Right lobe of liver (tissue), 6 donors: ENCODE measurements around the gene CACNA2D4. TPM values are rescaled to one million over a fixed set of nuclear protein-coding genes. Genes with fewer than 3 reads are reported as not detected.

ENCODE experiments used
- ATAC-seq, 4 donors: fragments of 200-7000 bp; cut with Tn5 transposase; one replicate each; pipeline ENCODE4 v1.9.1; 2020; ENCODE audit warnings: mild to moderate bottlenecking in 4 of 4, moderate library complexity in 4 of 4
- DNase-seq, 3 donors: peaks; one replicate each; pipeline ENCODE4 v3.0.0-alpha.2; 2020
- H3K27ac ChIP-seq, 3 donors: fragments of 200-600 bp; one replicate each; pipeline ENCODE4 v1.8.0; 2022
- H3K27me3 ChIP-seq, 2 donors: fragments of 200-600 bp; one replicate each; pipeline ENCODE4 v1.8.0; 2022
- H3K36me3 ChIP-seq, 4 donors: fragments of 200-600 bp; sonication (generic) in 1 of 4; one replicate each; pipeline versions ENCODE4 v1.5.1 to v1.8.0; 2017 to 2022; ENCODE audit warnings: control low read depth in 1 of 4
- H3K4me1 ChIP-seq, 4 donors: fragments of 200-600 bp; sonication (generic) in 1 of 4; one replicate each; pipeline versions ENCODE4 v1.5.1 to v1.8.0; 2017 to 2022; ENCODE audit warnings: control low read depth in 1 of 4
- H3K4me3 ChIP-seq, 3 donors: fragments of 200-600 bp; one replicate each; pipeline ENCODE4 v1.8.0; 2022
- H3K9me3 ChIP-seq, 4 donors: fragments of 200-600 bp; sonication (generic) in 1 of 4; one replicate each; pipeline versions ENCODE4 v1.5.1 to v1.8.0; 2017 to 2022; ENCODE audit warnings: control low read depth in 1 of 4
- POLR2A ChIP-seq: fragments of 450-650 bp; IDR thresholded peaks from one replicate; pipeline ENCODE4 v1.6.1; 2017; ENCODE audit warnings: antibody characterized with exemption, mild to moderate bottlenecking
- WGBS: methylation state at CpG from one replicate; pipeline ENCODE4 v1.1.6; 2018; ENCODE audit warnings: low coverage, low lambda C conversion rate; ENCODE audit not compliant: insufficient coverage; ENCODE audit errors: missing lambda C conversion rate; 5-methylcytosine and 5-hydroxymethylcytosine counted together
- intact Hi-C, 2 donors: fragments of 100-400 bp; cut with DNase I; formaldehyde crosslinking; loops; one replicate each; pipeline versions ENCODE4 v1.11.2 to v1.14.1; 2022
- total RNA-seq, 6 experiments: library from RNA; depleted of rRNA in 2 of 6; stranded (reverse); fragments of >200 nt in 2 of 6; fragmentation: NEBNext Ultra II Directional in 3 of 6; extraction: Animal tissue kit (Norgen Biotek cat#: 25700) in 3 of 6; gene quantifications; one replicate each; pipeline versions ENCODE4 v1.1.0 to v1.2.4, GENCODE V29; 2016 to 2023
- TF ChIP-seq, protein P1 (sequence below), 4 donors: fragments of 200-600 bp in 3 of 4; fragments of 450-650 bp in 1 of 4; IDR thresholded peaks; one replicate each; pipeline versions ENCODE4 v1.5.1 to v1.8.0; 2016 to 2022; ENCODE audit warnings: antibody characterized with exemption in 4 of 4, mild to moderate bottlenecking in 2 of 4
- donor health status: DM: no; HTN: yes; CAD: no.
- donor health status: DM: no; HTN: no; CAD: no.
- donor health status: DM: no; HTN: no; CAD: no.
- donor health status: DM: no; HTN: yes; CAD: no.
- donor health status: DM: no; HTN: yes; CAD: no.

CACNA2D4 gene
- total RNA-seq, 6 experiments from 2014 or later, result 0.87 to 1.9 (median 0.96) TPM

DNA sequence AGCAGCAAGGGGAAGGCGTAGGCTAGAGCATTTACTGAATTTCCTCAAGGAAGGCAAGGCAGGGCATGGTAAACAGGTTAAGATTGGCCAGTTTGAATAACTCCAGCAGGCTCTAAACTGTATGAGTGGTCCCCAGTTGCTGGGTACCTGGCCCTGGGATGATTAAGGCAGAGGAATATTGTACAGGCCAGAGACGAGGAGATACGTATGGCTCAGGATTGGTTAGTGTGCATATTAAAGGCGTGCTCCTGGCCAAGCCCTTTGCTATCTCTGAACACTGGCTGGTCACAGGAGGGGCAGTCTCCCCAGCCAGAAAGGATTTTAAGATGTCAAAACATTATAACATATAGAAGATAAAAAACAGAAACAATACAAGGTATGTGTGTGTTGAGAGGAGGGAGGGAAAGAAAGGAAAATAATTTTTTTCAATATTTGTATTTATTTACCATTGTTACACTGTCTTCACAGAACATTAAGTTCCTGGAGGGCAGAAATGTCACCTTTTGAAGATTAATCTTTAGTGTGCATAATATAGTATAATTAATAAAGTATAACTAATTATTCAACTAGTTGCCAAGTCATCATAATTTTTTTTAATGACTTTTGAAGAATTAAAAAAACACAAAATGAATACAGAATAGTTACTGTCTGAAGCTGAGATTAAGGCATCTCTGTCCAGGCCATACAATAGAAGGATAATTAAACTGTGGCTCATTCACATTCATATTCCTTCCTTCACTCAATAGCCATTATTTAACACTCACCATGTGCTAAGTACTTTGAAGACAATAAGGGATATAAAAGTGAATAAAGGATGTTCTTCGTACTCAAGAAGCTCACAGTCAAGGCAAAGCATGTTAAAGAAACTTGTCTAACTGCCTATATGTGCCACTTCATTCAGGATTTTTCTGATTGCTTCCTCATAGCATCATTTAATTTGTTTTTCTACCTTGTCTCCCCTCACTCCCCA, 43.9 kb upstream of the CACNA2D4 start:
- H3K36me3 ChIP-seq, result peaks cover 0 to 29% (median 0%) of the 10 kb centered on the region in 4 donors
- no peak for ATAC-seq
- intact Hi-C loops, result no loop called here

DNA sequence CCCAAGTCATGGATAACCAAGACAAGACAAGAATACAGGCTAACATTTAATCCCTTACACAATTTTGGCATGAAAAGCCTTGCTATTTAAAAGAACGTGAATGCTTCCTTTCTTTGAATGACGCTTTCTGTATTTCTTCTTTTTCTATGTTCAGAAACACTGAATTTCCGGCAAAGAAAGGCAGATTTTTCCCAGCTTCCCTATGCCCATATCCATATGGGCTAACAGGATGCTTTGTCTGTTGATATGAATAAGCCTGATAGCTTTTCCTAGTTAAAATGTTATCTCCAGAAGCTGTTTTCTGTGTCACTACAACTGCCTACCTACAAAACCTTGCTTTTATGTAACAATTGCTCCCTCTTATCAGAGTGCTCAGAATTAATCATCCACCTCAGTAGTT, 38.3 kb upstream of the CACNA2D4 start:
- TF ChIP-seq, protein P1, sequence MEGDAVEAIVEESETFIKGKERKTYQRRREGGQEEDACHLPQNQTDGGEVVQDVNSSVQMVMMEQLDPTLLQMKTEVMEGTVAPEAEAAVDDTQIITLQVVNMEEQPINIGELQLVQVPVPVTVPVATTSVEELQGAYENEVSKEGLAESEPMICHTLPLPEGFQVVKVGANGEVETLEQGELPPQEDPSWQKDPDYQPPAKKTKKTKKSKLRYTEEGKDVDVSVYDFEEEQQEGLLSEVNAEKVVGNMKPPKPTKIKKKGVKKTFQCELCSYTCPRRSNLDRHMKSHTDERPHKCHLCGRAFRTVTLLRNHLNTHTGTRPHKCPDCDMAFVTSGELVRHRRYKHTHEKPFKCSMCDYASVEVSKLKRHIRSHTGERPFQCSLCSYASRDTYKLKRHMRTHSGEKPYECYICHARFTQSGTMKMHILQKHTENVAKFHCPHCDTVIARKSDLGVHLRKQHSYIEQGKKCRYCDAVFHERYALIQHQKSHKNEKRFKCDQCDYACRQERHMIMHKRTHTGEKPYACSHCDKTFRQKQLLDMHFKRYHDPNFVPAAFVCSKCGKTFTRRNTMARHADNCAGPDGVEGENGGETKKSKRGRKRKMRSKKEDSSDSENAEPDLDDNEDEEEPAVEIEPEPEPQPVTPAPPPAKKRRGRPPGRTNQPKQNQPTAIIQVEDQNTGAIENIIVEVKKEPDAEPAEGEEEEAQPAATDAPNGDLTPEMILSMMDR (IDR thresholded peaks at IDR 0.05), result no peak
- TF ChIP-seq POLR2A, result no peak
- 100% methylated on average over 3 of the region's 3 CpGs for WGBS
- Histone ChIP-seq H3K27me3 (no peaks in the 10 kb centered on the region), H3K27ac (no peak overlapping the region), H3K36me3 (peaks cover 0 to 42% (median 4%) of the 10 kb centered on the region in 4 donors), H3K9me3 (no peaks in the 10 kb centered on the region), H3K4me1 (no peaks in the 10 kb centered on the region), H3K4me3 (no peak overlapping the region)
- no peak for DNase-seq
- intact Hi-C loops, result no loop called here
- ATAC-seq, result no peak

More for the DNA sequence above, 43.9 kb upstream of the CACNA2D4 start:
- H3K4me3 ChIP-seq, result no peak overlapping the region
- H3K9me3 ChIP-seq, result no peaks in the 10 kb centered on the region
- no peak overlapping the region for H3K27ac ChIP-seq
- no peaks in the 10 kb centered on the region for H3K27me3 ChIP-seq
- no peaks in the 10 kb centered on the region for H3K4me1 ChIP-seq
- TF ChIP-seq, protein P1 (IDR thresholded peaks at IDR 0.05), result no peak
- TF ChIP-seq POLR2A, result no peak
- 98% methylated on average over 5 of the region's 5 CpGs for WGBS
- DNase-seq, result no peak

DNA sequence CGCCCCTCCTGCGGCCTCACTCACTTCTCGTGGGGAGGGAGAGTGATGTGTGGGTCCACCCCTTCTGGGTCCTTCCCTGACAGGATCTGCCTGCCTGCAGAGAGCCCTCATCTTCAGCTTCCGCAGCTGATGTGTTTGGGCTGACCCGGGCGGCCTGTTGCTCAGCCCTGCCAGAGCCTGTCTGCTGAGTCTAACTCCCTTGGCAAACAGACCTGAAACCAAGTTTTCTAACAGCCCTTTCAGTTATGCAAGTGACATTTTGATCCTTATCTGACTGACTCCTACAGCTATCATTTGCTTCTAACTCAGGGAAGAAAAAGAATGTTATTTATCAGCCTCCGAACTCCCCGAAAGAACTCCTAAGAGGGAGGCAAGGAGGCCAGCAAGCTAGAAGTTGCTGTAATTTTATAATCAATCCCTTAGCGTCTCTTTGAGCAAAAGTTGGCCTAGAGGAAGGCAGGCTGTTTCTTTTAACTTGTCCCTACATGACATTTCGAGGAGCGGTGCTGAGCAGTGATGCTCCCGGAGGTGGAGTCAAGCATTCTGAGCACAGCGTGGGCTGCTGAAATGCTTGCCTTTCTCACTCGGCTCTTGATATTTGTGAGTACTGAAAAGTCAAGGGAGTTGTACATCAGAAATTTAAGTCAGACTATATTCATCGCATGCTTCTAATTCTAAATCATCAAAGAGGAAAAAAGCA, 31.5 kb upstream of the CACNA2D4 start:
- no peak for TF ChIP-seq POLR2A
- TF ChIP-seq, protein P1 (IDR thresholded peaks at IDR 0.05), result no peak
- H3K4me1 ChIP-seq, result no peaks in the 10 kb centered on the region
- no peaks in the 10 kb centered on the region for H3K27me3 ChIP-seq
- no peaks in the 10 kb centered on the region for H3K9me3 ChIP-seq
- 76% methylated on average over 10 of the region's 15 CpGs for WGBS
- intact Hi-C loops, result no loop called here
- DNase-seq (no peak), ATAC-seq (peak; percentile 23 to 73 (median 60))
- H3K4me3 ChIP-seq, result no peak overlapping the region
- peaks cover 0 to 70% (median 23%) of the 10 kb centered on the region in 4 donors for H3K36me3 ChIP-seq
- no peak overlapping the region for H3K27ac ChIP-seq

DNA sequence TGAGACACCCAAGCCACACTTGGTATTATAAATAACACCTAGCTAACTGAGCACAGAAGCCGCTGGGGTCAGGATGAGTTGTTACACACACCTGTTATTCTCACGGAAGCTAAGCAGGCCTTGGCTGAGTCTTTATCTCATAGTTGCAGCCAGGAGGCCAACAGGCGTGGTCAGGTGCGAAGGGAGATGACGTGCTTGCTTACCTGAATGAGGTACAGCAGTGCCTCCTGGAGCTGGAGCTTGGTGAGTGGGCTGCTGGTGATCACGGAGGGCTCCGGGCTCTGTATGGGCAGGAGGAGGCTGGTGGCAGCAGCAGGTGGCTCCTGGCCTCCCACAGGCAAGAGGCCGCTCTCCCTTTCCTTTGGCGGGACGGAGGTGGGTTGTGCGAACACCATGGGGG, 30.4 kb upstream of the CACNA2D4 start:
- ATAC-seq (peak in 1 of 4 donors; percentile 19), DNase-seq (no peak)
- TF ChIP-seq POLR2A, result no peak
- TF ChIP-seq, protein P1 (IDR thresholded peaks at IDR 0.05), result no peak
- no peak overlapping the region for H3K27ac ChIP-seq
- H3K9me3 ChIP-seq, result no peaks in the 10 kb centered on the region
- WGBS, result 100% methylated on average over 1 of the region's 11 CpGs
- H3K4me1 ChIP-seq, result no peaks in the 10 kb centered on the region
- no peaks in the 10 kb centered on the region for H3K27me3 ChIP-seq
- H3K4me3 ChIP-seq, result no peak overlapping the region
- H3K36me3 ChIP-seq, result peaks cover 0 to 62% (median 23%) of the 10 kb centered on the region in 4 donors
- intact Hi-C loops, result no loop called here
